Measurements from ENCODE around the gene IP6K1.

Gene IP6K1

GRCh38 chr3:49703443-49703927, 82.9 kb downstream of the IP6K1 start (continued):
- TF ChIP-seq ZNF280C (tag by site-specific recombination; IDR thresholded peaks at IDR 0.05) (no peak), ZNF768 (tag by site-specific recombination; IDR thresholded peaks at IDR 0.05) (no peak), ZNF513 (tag by site-specific recombination; IDR thresholded peaks at IDR 0.05) (no peak), ZNF654 (tag by site-specific recombination; IDR thresholded peaks at IDR 0.05; ENCODE audit: low read depth) (peak; percentile 70), PATZ1 (tag by site-specific recombination; IDR thresholded peaks at IDR 0.05) (peak; percentile 21; the same call in 1 of the 2 replicates), ZNF560 (tag by site-specific recombination; IDR thresholded peaks at IDR 0.05; ENCODE audit: borderline replicate concordance) (no peak), ZFHX2 (tag by site-specific recombination; conservative IDR thresholded peaks at IDR 0.05) (peak; percentile 82), KLF1 (tag by site-specific recombination; IDR thresholded peaks at IDR 0.05) (peak; percentile 25; the same call in 1 of the 2 replicates), ZNF341 (tag by site-specific recombination; IDR thresholded peaks at IDR 0.05; ENCODE audit: low read depth) (no peak)

- Histone ChIP-seq H3K4me1 (ENCODE audit: control insufficient read depth, insufficient read depth, low read length) (no peaks in the 10 kb centered on the region), H3K4me3 (ENCODE audit: low read depth, low read length) (no peak overlapping the region), H3K9me3 (ENCODE audit: control insufficient read depth, insufficient read depth, low read depth, low read length) (no peaks in the 10 kb centered on the region), H3K36me3 (ENCODE audit: control insufficient read depth in 2 of 2, insufficient read depth in 1 of 2, low read length in 2 of 2) (peaks cover 0 to 94% of the 10 kb centered on the region in 2 experiments; a peak in 2 of 3 replicates), H3K27ac (ENCODE audit: extremely low read depth, low read depth, low read length) (no peak overlapping the region)
- CTCF ChIA-PET, result interaction anchor here (0.7 to 4.7 kb wide), 5 partner anchors 9 to 491 kb away, joined by 3 to 36 read pairs (median 5); no protein-coding TSS in a partner anchor
- TF ChIP-seq ZNF558 (tag by site-specific recombination; IDR thresholded peaks at IDR 0.05), result no peak
- no peak for TF ChIP-seq ZNF24 (tag by site-specific recombination; IDR thresholded peaks at IDR 0.05)
- TF ChIP-seq ZNF157 (tag by site-specific recombination; IDR thresholded peaks at IDR 0.05), result no peak
- no peak for TF ChIP-seq MEIS1 (CRISPR knock-in tag; IDR thresholded peaks at IDR 0.05; ENCODE audit: borderline replicate concordance)
- TF ChIP-seq SCRT1 (tag by site-specific recombination; IDR thresholded peaks at IDR 0.05; ENCODE audit: borderline replicate concordance), result no peak
- TF ChIP-seq ZNF2 (tag by site-specific recombination; IDR thresholded peaks at IDR 0.05), result no peak
- TF ChIP-seq REST (tag by site-specific recombination; IDR thresholded peaks at IDR 0.05), result no peak
- POLR2A ChIA-PET, result no interaction called here
Measured at GRCh38 chr3:49702672-49703071, 83.7 kb downstream of the IP6K1 start.
